SK-N-SH treated with all-trans-retinoic acid at 6 μM for 48 hours (cell line): ENCODE data around the gene CHMP4A.
"Not testable (repeated sequence)": the region's sequence is repeated elsewhere in the genome, so short reads cannot be mapped to it uniquely, and the experiment has no call there.

Experiments
- ATAC-seq: fragments of 200-7000 bp; cut with Tn5 transposase; 3 replicates; pipeline ENCODE4 v1.9.1; 2020; ENCODE audit warnings: mild to moderate bottlenecking, moderate library complexity
- ARNTL ChIP-seq: fragments of 450-650 bp; formaldehyde crosslinking; IDR thresholded peaks from 2 replicates; pipeline ENCODE4 v1.5.0; 2020; ENCODE audit warnings: low read depth, mild to moderate bottlenecking, moderate library complexity, borderline replicate concordance
- BACH2 ChIP-seq: fragments of 250-450 bp; sonication (Bioruptor Pico); IDR thresholded peaks from 2 replicates; pipeline ENCODE4 v1.9.0; 2021; ENCODE audit warnings: mild to moderate bottlenecking, borderline replicate concordance
- CSDC2 ChIP-seq: fragments of 250-450 bp; sonication (Bioruptor Pico); IDR thresholded peaks from 2 replicates; pipeline ENCODE4 v1.5.0; 2020; ENCODE audit warnings: mild to moderate bottlenecking, moderate library complexity
- ESRRG ChIP-seq: fragments of 250-450 bp; sonication (Bioruptor Pico); IDR thresholded peaks from 2 replicates; pipeline ENCODE4 v1.6.1; 2021; ENCODE audit warnings: mild to moderate bottlenecking
- GLIS3 ChIP-seq: fragments of 250-450 bp; sonication (Bioruptor Pico); IDR thresholded peaks from 2 replicates; pipeline ENCODE4 v1.5.0; 2020; ENCODE audit warnings: mild to moderate bottlenecking, moderate library complexity
- ISL1 ChIP-seq: fragments of 250-450 bp; sonication (Bioruptor Pico); IDR thresholded peaks from 2 replicates; pipeline ENCODE4 v2.1.2; 2022; ENCODE audit warnings: mild to moderate bottlenecking, moderate library complexity
- OSR1 ChIP-seq: fragments of 250-450 bp; sonication (Bioruptor Pico); IDR thresholded peaks from 2 replicates; pipeline ENCODE4 v1.8.0; 2022; ENCODE audit warnings: moderate library complexity, mild to moderate bottlenecking, inconsistent platforms
- PATZ1 ChIP-seq: fragments of 250-450 bp; sonication (Bioruptor Pico); IDR thresholded peaks from 2 replicates; pipeline ENCODE4 v1.8.0; 2020; ENCODE audit warnings: mild to moderate bottlenecking, moderate library complexity, borderline replicate concordance
- POU6F1 ChIP-seq: fragments of 250-450 bp; sonication (Bioruptor Pico); IDR thresholded peaks from 2 replicates; pipeline ENCODE4 v1.8.0; 2021; ENCODE audit warnings: low read depth, mild to moderate bottlenecking, moderate library complexity, borderline replicate concordance
- PPARA ChIP-seq: fragments of 250-450 bp; sonication (Bioruptor Pico); IDR thresholded peaks from 2 replicates; pipeline ENCODE4 v1.5.0; 2020; ENCODE audit warnings: mild to moderate bottlenecking, borderline replicate concordance
- RARB ChIP-seq: fragments of 250-450 bp; sonication (Bioruptor Pico); IDR thresholded peaks from 2 replicates; pipeline ENCODE4 v1.8.0; 2021; ENCODE audit warnings: mild to moderate bottlenecking, moderate library complexity
- SNAI2 ChIP-seq: fragments of 250-450 bp; sonication (Bioruptor Pico); IDR thresholded peaks from 2 replicates; pipeline ENCODE4 v1.5.0; 2020; ENCODE audit warnings: mild to moderate bottlenecking, moderate library complexity
- TCF4 ChIP-seq: fragments of 250-450 bp; sonication (Bioruptor Pico); IDR thresholded peaks from 2 replicates; pipeline ENCODE4 v1.8.0; 2021; ENCODE audit warnings: mild to moderate bottlenecking, moderate library complexity, borderline replicate concordance
- TOX ChIP-seq: fragments of 250-450 bp; sonication (Bioruptor Pico); IDR thresholded peaks from 2 replicates; pipeline ENCODE4 v1.8.0; 2021; ENCODE audit warnings: mild to moderate bottlenecking, moderate library complexity, borderline replicate concordance
- TSHZ2 ChIP-seq: fragments of 250-450 bp; sonication (Bioruptor Pico); IDR thresholded peaks from 2 replicates; pipeline ENCODE4 v1.5.0; 2020; ENCODE audit warnings: mild to moderate bottlenecking, moderate library complexity
- ZC3H10 ChIP-seq: fragments of 250-450 bp; sonication (Bioruptor Pico); IDR thresholded peaks from 2 replicates; pipeline ENCODE4 v1.5.1; 2021; ENCODE audit warnings: mild to moderate bottlenecking, moderate library complexity
- ZFP3 ChIP-seq: fragments of 250-450 bp; sonication (Bioruptor Pico); IDR thresholded peaks from 2 replicates; pipeline ENCODE4 v1.5.0; 2020; ENCODE audit warnings: mild to moderate bottlenecking, moderate library complexity
- ZFP30 ChIP-seq: fragments of 450-650 bp; formaldehyde crosslinking; IDR thresholded peaks from 2 replicates; pipeline ENCODE4 v1.5.0; 2022; ENCODE audit warnings: mild to moderate bottlenecking, moderate library complexity
- ZNF565 ChIP-seq: fragments of 450-650 bp; formaldehyde crosslinking; conservative IDR thresholded peaks from 2 replicates; pipeline ENCODE4 v1.5.0; 2020; ENCODE audit warnings: low read depth, mild to moderate bottlenecking, moderate library complexity
- ZNF70 ChIP-seq: fragments of 450-650 bp; formaldehyde crosslinking; IDR thresholded peaks from 2 replicates; pipeline ENCODE4 v1.5.0; 2020; ENCODE audit warnings: mild to moderate bottlenecking, moderate library complexity
- ZNF8 ChIP-seq: fragments of 450-650 bp; formaldehyde crosslinking; IDR thresholded peaks from 2 replicates; pipeline ENCODE4 v1.5.0; 2020; ENCODE audit warnings: mild to moderate bottlenecking, moderate library complexity

Gene CHMP4A

GRCh38 chr14:24226473-24226872, 13.2 kb upstream of the CHMP4A start:
- TF ChIP-seq CSDC2 (CRISPR knock-in tag) (no peak), PATZ1 (CRISPR knock-in tag) (no peak), RARB (CRISPR knock-in tag) (no peak)
- no peak for ATAC-seq

- peak; percentile 52; the same call in 2 of the 3 replicates for ATAC-seq
- no peak for TF ChIP-seq PPARA (CRISPR knock-in tag)
- TF ChIP-seq BACH2 (CRISPR knock-in tag) = no peak
- no peak for TF ChIP-seq ZNF565 (CRISPR knock-in tag)
- TF ChIP-seq ZNF70 (CRISPR knock-in tag) = no peak
- no peak for TF ChIP-seq ZC3H10 (CRISPR knock-in tag)
- no peak for TF ChIP-seq OSR1
- TF ChIP-seq SNAI2 (CRISPR knock-in tag) = no peak
- no peak for TF ChIP-seq POU6F1
- no peak for TF ChIP-seq TSHZ2 (CRISPR knock-in tag)
- no peak for TF ChIP-seq CSDC2 (CRISPR knock-in tag)
- TF ChIP-seq ISL1 = no peak
- TF ChIP-seq PATZ1 (CRISPR knock-in tag) = no peak
- TF ChIP-seq TCF4 = no peak
- no peak for TF ChIP-seq ZFP30 (CRISPR knock-in tag)
- TF ChIP-seq ARNTL (CRISPR knock-in tag) = no peak
- TF ChIP-seq TOX = no peak
- no peak for TF ChIP-seq ZNF8 (CRISPR knock-in tag)
- no peak for TF ChIP-seq GLIS3
- TF ChIP-seq ESRRG (CRISPR knock-in tag) = no peak
Measured at GRCh38 chr14:24224618-24225071, 11.4 kb upstream of the CHMP4A start.

GRCh38 chr14:24222987-24223386, 9.7 kb upstream of the CHMP4A start:
- ATAC-seq = not testable (repeated sequence)

- no peak for ATAC-seq
- TF ChIP-seq ZNF8 (CRISPR knock-in tag) = no peak
- TF ChIP-seq RARB (CRISPR knock-in tag) = no peak
- TF ChIP-seq ZFP30 (CRISPR knock-in tag) = no peak
- TF ChIP-seq ZNF70 (CRISPR knock-in tag) = no peak
- TF ChIP-seq BACH2 (CRISPR knock-in tag) = no peak
- TF ChIP-seq CSDC2 (CRISPR knock-in tag) = no peak
- no peak for TF ChIP-seq ARNTL (CRISPR knock-in tag)
- no peak for TF ChIP-seq OSR1
- no peak for TF ChIP-seq TOX
- no peak for TF ChIP-seq PPARA (CRISPR knock-in tag)
- TF ChIP-seq ESRRG (CRISPR knock-in tag) = no peak
- TF ChIP-seq GLIS3 = no peak
- no peak for TF ChIP-seq ISL1
- TF ChIP-seq POU6F1 = no peak
- no peak for TF ChIP-seq ZFP3
- no peak for TF ChIP-seq ZNF565 (CRISPR knock-in tag)
Measured at GRCh38 chr14:24219521-24219920, 6.2 kb upstream of the CHMP4A start.
